SU-DHL-6 (cell line): Measurements from ENCODE around the gene BAIAP2L2.

Experiments used
- EZH2phosphoT487 ChIP-seq: fragments of 200-600 bp; sonication (generic), shearing (Covaris generic); conservative IDR thresholded peaks from 2 replicates; pipeline ENCODE4 v1.6.1; 2018; ENCODE audit warnings: mild to moderate bottlenecking, antibody characterized with exemption, low read length, moderate library complexity, mixed read lengths
- TF ChIP-seq, protein P1 (sequence below): fragments of 200-600 bp; sonication (generic); IDR thresholded peaks from one replicate; pipeline ENCODE4 v1.5.1; 2017; ENCODE audit warnings: antibody characterized with exemption, mild to moderate bottlenecking, low read length, moderate library complexity; ENCODE audit not compliant: insufficient read depth, poor library complexity, severe bottlenecking

DNA sequence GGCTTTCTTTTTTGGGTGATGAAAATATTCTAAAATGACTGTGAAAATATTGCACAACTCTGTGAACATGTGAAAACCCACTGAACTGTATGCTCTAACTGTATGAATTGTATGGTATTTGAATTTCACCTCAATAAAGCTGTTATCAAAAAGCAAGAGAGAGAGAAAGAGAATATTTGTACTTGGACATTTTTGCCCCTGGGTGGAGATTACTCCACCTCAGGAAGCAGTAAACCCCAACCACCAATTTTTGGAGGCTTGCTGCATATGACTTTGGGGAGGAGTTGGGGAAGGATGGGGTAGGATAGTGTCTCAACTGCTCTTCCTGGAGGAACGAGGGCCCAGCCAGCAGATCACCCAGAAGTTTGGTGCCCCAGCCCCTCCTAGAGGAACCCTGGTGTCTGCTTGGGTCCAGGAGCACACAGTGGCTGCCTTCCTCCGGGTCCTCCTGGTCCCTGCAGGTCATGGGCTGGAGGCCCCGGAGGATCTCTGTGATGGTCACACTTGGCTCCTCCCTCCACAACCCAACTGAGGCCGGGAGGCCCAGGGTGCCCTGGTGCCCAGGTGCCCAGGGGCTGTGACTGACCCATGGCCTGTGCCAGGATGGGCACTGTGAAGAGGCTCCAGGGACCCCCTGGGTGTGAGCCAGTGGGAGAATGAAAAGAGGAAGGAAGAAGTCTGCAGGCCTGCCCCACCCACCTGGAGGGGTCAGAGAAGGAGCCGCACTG lies 68.6 kb downstream of the BAIAP2L2 start:
- TF ChIP-seq, protein P1, sequence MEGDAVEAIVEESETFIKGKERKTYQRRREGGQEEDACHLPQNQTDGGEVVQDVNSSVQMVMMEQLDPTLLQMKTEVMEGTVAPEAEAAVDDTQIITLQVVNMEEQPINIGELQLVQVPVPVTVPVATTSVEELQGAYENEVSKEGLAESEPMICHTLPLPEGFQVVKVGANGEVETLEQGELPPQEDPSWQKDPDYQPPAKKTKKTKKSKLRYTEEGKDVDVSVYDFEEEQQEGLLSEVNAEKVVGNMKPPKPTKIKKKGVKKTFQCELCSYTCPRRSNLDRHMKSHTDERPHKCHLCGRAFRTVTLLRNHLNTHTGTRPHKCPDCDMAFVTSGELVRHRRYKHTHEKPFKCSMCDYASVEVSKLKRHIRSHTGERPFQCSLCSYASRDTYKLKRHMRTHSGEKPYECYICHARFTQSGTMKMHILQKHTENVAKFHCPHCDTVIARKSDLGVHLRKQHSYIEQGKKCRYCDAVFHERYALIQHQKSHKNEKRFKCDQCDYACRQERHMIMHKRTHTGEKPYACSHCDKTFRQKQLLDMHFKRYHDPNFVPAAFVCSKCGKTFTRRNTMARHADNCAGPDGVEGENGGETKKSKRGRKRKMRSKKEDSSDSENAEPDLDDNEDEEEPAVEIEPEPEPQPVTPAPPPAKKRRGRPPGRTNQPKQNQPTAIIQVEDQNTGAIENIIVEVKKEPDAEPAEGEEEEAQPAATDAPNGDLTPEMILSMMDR: no peak
- TF ChIP-seq EZH2phosphoT487: no peak
